ENCODE data around the gene LALBA.
A peak's percentile ranks its signal among the peaks of the same experiment; 100 is the strongest.
"Not testable (repeated sequence)": the region's sequence is repeated elsewhere in the genome, so short reads cannot be mapped to it uniquely, and the experiment has no call there.

LALBA gene

DNA sequence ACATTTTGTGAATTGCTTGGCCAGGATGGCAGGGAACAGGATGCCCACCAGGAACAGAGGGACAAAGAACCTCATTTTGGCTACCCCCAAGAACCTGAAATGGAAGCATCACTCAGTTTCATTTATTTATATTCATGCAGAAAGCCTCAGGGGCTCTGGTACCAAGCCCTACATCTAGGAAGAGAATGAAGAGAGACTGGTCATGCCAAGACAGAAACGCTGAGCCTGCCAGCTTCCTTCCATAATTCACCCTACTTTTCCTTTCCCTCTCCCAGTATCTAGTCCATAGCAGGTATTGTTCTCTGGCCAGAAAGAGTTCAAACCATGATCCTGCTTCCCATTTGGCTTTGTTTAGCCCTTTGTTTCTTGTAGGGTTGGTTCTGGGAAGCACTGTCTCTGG, at the start of gene LALBA:
TSS of gene LALBA (minus strand) at position 101 of the 400 bp plus-strand sequence. CDS start at position 75, 26 bp downstream.
- no peak for DNase-seq

DNA sequence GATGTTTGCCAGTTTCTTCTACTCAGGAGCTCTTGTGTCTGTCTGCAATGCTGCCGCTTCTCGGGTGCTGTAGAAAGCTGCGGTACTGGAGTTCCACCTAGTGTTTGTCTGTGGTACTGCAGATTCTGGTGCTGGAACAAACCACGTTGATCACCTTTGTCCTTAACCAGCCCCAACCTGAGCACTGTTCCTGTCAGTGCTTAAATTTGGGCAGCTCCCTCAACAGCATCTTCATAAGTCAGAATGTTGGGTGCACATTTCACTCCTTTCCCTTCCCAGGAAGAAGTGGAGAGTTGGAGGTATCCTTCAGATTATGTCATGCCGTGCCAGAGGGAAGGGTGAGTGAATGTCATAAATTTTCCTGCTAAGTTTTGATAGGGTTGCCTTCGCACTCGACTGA, 48.7 kb upstream of the LALBA start:
- peak; percentile 66 to 74 for DNase-seq

DNA sequence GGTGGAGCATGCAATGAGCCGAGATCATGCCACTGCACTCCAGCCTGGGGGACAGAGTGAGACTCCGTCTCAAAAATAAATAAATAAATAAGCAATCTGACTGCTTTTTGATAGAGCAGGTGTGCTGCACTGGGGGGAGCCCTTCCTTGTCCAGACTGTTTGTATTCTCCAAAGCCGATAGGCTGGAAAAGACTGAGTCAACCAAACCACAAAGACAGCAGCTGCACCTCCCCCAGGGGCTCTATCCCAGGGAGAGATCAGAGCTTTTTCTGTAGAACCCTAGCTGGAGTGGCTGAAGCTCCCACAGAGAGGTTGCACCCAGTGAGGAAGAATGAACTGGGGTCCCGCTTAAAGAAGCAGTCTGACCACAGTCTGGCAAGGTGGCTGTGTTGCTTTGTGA, 45.8 kb upstream of the LALBA start:
- no peak for DNase-seq

DNA sequence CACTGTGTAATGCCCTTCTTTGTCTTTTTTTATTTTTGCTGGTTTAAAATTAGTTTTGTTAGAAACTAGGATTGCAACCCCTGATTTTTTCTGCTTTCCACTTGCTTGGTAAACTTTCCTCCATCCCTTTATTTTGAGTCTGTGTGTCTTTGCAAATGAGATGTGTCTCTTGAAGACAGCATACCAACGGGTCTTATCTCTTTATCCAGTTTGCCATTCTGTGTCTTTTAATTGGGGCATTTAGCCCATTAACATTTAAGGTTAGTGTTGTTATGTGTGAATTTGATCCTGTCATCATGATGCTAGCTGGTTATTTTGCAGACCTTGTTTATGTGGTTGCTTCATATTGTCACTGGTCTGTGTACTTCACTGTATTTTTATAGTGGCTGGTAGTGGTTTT, 43.5 kb upstream of the LALBA start:
- DNase-seq: no peak

DNA sequence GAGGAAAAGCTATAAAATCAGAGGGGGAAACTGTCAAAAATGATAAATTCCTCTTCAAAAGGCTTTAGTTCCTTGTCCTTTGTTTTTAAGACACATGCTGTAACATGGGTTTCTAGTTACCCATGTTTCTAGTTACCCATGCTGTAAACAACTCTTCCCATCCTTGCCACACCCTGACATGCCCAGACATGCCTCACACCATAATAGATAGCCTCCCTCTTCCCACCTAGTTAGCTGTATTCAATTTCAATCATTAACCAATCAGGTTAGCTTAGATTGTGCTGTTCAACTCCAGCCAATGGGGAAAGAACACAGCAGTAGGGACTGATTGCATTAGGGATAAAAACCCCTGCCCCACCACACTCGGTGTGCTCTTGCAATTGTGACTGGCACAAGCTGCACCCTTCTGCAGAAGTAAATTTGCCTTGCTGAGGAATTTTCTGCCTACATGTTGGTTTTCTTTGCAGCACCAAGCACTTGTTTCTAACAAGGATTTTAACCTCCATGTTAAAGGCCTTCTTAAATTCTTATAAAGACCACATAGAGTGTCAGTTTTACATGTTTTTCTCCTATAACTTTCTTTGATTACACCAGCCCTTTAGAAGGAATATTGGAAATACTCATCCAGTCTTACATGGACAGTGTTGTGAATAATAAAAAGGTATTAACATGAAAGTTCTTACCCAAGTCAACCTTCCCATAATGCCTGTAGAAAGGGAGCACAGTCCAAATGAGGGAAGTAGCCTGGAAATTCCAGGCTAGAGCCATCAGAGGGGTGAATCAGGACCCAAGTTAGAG, 32.5 kb upstream of the LALBA start:
- no peak for DNase-seq

DNA sequence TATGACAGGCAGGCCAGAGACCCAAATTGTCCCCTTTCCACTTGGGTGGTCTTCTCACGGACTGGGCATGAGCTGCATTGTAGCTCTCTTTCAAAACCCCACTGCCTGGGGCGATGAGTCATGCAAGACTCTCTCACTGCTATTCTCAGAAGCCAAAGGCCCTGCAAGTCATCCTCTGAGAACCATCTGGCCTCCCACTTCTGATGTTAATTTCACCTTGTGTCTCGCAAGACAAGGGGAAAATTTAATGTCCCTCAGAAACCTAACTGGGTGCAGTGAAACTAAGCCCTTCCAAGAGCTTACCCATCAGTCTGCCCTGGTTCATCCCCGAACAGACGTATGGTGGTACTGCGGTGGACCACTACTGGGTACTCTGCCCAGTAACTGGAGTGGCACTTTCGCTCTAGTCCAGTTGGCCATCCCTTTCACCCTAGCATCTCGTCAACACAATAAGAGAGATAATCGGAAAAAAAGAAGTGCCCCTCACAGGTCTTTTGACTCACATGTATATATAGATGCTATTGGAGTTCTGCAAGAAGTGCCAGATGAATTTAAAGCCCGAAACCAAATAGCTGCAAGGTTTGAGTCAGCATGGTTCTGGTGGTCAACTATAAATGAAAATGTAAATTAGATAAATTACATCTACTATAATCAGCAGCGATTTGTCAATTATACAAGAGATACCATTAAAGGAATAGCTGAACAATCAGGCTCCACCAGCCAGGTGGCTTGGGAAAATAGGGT, 31.3 kb upstream of the LALBA start:
- DNase-seq: no peak

DNA sequence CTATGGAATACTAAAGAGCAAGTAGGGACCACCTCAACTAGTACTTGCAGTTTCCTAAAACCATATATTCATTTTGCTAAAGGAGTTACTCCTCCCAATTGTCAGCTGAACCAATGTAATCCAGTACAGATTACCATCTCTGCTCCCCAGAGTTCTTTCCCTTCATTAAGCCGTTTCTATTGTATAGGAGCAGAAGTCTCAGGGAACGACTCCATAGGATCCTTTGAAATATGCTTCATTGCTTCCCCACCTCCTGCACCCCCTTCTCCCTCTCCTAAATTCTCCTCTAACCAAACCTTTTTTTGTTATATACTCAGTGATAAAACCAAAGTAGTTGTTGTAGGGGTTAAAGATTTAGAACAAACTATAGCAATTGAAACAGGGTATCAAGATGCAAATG, 30.7 kb upstream of the LALBA start:
- no peak for DNase-seq

DNA sequence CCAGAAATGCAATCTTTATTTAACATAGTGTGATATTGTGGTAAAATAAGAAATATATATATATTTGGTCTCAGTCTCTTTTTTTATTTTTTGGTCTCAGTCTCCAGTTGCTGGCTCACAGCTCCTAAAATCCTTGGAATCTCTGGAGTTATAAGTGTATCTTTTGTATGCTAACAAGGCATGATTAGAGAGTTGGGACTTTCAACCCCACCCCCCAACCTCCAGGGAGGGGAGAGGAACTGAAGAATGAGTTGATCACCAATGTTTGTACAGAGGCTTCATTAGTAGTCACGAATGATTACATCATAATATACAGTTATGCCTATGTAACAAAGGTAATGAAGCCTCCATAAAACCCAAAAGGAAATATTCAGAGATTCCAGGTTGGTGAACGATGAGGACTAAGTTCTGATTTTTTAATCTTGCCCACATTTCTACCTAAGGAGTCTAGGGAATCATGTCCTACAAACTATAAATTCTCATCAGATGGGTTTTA, 22.8 kb upstream of the LALBA start:
- no peak for DNase-seq

DNA sequence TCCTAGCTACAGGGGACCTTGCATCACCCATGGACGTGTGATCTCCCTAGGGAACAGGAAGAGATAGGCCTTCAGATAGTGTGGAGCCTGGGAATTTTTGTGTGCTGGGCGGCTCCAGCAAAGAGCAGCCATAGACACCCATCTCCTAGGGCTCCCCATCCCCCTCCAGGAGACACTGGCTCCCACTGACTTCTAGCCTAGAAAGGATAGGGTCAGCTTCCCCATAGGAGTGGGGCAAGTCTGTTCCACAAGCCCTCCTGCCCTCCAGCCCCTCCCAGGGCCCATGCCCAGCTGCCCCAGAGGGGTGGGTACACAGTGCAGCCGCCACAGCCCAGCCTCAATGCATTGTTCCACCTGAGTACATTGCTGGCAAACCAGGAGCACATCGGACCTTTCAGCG, 16.5 kb upstream of the LALBA start:
- no peak for DNase-seq

DNA sequence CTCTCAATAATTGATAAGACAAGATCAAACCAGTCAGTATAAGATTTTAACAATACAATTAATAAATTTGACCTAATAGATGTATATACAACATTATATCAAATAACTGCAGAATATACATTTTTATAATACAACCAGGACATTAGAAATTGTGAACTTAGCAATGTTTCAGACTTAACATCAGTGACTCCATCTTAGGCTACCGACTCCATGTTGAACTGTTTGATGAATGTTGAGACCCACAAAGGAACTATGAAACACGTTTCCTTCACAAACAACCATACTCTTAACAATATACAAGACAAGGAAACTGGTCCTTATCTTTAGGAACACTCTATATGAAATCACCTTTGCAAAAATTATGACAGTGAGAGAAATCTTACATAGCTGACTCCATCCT, 13.9 kb upstream of the LALBA start:
- DNase-seq: no peak

DNA sequence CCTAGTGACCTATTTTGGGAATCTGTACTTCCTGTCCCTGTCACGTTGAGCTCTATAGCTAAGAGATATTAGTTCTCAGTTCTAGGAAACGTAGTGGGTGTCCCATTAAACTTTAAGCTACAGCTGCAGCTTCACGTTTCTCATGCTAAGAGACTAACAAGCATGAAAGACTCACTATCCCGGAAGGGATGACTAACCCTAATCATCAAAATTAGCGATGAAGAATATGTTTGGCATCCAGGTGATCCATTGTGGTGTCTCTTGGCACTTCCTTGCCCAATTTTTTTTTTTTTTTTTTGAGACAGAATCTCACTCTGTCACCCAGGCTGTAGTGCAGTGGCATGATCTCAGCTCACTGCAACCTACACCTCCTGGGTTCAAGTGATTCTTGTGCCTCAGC, 11.0 kb upstream of the LALBA start:
- no peak for DNase-seq

DNA sequence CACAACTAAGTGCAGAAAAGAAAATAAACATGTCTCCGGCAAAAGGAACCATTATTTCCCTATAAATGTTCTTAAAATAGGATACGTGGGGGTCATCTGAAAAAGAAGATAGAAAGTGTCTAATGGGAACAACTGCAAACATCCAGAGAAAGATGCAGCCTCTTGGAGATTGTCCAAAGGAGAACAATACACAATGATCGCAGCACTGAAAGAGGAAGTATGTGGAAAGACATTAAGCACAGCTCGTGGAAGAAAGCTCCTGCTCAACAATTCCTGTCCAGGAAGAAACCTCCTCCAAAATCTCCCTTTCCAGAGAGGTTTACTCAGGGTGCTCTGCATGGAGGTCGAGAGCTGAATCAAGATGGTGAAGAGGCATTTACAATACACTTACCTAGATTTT, 2.5 kb upstream of the LALBA start:
- DNase-seq: no peak

DNA sequence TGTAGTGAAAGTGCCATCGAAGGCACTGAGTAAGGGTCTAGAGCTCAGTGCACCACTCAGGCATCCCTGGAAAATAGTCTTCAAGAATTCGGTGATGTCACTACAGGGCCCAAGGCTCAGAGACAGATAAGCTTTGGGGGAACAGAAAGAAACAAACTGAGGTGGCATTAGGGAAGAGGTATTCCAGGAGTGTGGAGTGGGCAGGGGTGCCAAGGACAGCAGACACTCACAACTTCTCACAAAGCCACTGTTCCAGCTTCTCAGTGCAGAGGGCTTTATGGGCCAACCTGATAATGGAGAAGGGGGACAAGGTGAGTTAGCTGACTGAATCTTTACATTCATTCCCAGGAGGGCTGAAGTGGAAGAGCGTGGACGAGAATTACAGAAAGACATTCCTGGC, 2.1 kb downstream of the LALBA start:
- no peak for DNase-seq

DNA sequence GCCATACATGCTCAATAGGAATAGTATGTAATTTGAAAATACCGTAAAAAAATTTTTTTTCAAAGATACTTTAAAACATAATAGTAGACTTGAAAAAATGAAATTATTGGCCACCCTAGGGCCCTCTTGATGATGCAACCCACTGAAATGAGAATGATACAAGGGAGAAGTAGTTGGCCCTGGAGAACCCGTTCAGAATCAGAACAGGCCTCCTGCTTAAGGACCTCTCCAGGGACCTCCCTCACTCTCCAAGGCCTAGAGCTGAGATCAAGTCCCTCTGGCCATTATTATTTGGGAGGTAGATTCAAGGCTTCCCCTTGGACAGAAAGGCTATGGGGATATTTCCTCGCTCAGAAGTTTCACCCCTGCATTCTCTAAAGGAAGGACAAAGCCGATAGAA, 11.9 kb downstream of the LALBA start:
- DNase-seq: no peak

DNA sequence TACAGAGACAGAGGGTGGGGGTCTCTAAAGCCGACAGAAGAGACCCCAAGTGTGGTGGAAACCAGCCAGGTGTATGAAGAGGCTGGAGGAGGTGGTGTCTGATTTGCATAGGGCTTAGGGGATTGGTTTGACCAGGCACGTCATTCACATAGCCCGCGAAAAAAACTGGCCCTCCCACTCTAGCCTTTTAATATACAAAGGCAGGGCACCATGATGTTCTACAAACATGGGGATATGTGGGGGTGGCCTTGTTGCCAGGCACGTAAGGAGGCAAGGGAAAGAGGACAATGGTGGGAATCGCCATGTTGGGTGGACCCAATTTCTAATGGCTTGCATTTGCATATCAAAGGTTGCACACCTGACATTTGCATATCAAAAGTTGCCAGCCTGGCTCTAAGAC, 13.2 kb downstream of the LALBA start:
- no peak for DNase-seq

DNA sequence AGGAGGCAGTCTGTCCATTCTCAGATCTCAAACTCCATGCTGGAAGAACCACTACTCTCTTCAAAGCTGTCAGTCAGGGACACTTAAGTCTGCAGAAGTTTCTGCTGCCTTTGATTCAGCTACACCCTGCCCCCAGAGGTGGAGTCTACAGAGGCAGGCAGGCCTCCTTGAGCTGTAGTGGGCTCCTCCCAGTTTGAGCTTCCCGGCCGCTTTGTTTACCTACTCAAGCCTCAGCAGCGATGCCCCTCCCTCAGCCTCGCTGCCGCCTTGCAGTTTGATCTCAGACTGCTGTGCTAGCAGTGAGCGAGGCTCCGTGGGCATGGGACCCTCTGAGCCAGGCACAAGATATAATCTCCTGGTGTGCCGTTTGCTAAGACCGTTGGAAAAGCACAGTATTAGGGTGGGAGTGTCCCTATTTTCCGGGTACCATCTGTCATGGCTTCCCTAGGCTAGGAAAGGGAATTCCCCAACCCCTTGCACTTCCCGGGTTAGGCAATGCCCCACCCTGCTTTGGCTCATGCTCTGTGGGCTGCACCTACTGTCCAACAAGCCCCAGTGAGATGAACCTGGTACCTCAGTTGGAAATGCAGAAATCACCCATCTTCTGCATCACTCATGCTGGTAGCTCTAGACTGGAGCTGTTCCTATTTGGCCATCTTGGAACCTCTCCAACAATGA, 16.0 kb downstream of the LALBA start:
- DNase-seq: peak in 1 of 2 donors; percentile 4

DNA sequence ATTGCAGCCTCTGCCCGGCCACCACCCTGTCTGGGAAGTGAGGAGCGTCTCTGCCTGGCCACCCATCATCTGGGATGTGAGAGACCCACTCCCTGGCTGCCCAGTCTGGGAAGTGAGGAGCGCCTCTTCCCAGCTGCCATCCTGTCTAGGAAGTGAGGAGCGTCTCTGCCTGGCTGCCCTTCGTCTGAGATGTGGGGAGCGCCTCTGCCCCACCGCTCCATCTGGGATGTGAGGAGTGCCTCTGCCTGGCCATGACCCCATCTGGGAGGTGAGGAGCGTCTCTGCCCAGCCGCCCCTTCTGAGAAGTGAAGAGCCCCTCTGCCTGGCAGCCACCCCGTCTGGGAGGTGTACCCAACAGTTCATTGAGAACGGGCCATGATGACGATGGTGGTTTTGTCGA, 18.2 kb downstream of the LALBA start:
- not testable (repeated sequence) for DNase-seq

DNA sequence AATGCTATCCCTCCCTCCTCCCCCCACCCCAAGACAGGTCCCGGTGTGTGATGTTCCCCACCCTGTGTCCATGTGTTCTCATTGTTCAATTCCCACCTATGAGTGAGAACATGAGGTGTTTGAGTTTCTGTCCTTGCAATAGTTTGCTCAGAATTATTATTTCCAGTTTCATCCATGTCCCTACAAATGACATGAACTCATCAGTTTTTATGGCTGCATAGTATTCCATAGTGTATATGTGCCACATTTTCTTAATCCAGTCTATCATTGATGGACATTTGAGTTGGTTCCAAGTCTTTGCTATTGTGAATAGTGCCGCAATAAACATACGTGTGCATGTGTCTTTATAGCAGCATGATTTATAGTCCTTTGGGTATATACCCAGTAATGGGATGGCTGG, 22.8 kb downstream of the LALBA start:
- not testable (repeated sequence) for DNase-seq

DNA sequence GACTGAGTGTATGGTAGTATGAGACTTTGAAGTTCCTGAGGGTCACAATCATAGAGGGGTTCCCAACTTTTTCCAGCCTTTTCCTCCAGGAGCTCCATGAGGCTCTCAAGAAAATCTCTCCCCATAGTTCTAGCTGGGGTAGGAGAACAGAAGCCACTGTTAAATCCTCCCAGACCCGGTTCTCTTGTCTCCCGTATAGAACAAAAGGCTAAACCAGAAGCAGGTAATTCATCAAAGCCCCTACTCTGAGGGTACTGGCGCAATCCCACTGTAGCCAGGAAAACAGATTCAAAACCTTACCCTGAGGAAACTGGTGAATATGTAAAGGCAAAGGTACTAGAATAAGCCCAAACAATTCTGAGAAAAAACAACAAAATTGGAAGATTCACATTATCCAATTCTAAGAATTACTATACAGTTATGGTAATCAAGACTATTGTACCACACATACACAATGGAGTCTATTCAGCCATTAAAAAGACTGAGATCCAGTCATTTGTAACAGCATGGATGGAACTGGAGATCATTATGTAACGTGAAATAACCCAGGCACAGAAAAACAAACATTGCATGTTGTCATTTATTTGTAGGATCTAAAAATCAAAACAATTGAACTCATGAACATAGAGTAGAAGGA, 23.9 kb downstream of the LALBA start:
- DNase-seq: no peak

DNA sequence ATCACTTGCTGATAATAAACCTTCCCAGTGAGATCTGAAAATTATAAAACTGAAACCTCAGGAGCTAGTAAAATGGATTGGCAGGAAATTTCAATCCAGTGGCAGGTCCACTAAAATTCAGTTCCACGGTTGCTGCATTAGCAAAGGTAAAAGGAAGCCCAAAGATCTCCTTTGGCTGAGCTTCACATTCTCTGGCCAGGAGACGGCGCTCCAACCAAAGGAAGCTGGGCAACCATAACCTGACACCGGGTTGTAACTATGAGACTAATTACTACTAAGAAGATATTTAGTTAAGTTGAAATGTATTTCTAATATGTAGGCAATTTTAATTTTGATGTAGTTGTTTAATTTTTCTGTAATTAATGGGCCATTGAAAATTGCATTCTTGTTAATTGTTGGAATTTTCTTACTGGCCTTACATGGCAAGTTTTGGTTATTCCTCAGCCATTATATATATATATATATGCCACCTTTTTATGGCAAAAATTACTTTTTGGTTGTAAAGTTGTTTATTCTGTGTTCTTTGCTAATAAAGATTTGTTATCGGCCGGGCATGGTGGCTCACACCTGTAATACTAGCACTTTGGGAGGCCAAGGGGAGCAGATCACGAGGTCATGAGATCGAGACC, 27.4 kb downstream of the LALBA start:
- DNase-seq: peak; percentile 17 to 37

DNA sequence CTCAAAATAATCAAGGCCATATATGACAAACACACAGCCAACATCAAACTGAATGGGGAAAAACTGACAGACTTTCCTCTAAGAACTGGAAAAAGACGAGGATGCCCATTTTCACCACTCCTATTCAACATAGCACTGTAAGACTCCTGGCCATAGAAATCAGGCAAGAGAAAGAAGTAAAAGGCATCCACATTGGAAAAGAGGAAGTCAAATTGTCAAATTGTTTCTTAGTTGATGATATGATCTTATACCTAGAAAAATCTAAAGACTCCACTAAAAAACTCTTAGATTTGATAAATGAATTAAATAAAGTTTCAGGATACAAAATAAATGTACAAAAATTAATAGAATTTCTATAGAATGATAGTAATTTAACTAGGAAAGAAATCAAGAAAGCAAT, 33.2 kb downstream of the LALBA start:
- DNase-seq: no peak

DNA sequence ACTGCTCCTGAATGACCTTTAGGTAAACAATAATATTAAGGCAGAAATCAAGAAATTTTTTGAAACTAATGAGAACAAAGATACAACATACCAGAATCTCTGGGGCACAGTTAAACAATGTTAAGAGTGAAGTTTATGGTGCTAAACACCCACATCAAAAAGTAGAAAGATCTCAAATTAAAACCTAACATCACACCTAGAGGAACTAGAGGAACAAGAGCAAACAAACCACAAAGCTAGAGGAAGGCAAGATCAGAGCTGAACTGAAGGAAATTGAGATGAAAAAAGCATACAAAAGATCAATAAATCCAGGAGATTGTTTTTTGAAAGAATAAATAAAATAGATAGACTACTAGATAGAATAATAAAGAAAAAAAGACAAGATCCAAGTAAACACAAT, 37.2 kb downstream of the LALBA start:
- DNase-seq: no peak

All from activated CD4-positive, alpha-beta T cell treated with anti-CD3 and anti-CD28 coated beads for 4 hours (primary cell).